Memory B cell (primary cell): ENCODE data around the gene ATPAF1.

Source experiments
- ATAC-seq: fragments of 150-1000 bp; cut with Tn5 transposase; 2 replicates; pipeline ENCODE4 v1.10.0; 2021; ENCODE audit warnings: low read depth, mild to moderate bottlenecking, moderate library complexity
- DNase-seq, 2 donors: peaks; one replicate each; pipeline ENCODE4 v3.0.0; 2022; ENCODE audit warnings: low spot score in 2 of 2
- H3K27ac Mint-ChIP-seq: one replicate; pipeline ENCODE4 v1.8.0; 2022; ENCODE audit warnings: mild to moderate bottlenecking, moderate library complexity, mixed read lengths
- H3K27me3 Mint-ChIP-seq: one replicate; pipeline ENCODE4 v1.8.0; 2022; ENCODE audit warnings: mixed read lengths
- H3K36me3 Mint-ChIP-seq: one replicate; pipeline ENCODE4 v1.8.0; 2022; ENCODE audit warnings: mild to moderate bottlenecking, mixed read lengths
- H3K4me1 Mint-ChIP-seq: one replicate; pipeline ENCODE4 v1.8.0; 2022; ENCODE audit warnings: mixed read lengths
- H3K4me3 Mint-ChIP-seq: one replicate; pipeline ENCODE4 v1.8.0; 2022; ENCODE audit warnings: mild to moderate bottlenecking, moderate library complexity, mixed read lengths
- H3K9me3 Mint-ChIP-seq: one replicate; pipeline ENCODE4 v1.8.0; 2022; ENCODE audit warnings: mixed read lengths

Gene ATPAF1

DNA sequence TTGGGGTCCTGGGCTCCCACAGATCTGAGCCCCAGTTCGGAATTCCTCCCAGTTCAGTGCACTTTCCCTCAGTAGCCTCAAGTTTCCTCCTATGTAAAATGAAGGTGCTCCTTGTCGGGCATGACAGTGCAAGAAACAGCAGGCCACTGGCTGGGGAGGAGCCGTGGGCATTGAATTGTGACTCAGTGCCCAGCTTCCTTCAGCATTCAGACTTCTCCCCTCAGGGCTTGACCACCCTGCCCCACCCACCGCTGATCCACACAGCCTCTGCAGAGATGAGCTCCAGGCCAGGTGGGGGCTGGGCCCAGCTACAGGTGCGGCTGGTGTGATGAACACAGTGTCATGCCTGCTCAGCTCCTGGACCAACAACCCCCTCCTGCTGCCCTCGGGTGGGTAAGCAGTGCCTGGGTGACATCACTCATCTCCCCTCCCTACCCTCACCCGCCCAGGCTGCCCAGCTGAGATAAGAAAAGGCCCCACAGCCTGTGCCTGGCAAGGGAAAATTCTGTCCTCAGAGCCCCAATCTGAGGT, 56.4 kb downstream of the ATPAF1 start:
- peaks cover 28% of the 10 kb centered on the region for H3K36me3 Mint-ChIP-seq
- no peaks in the 10 kb centered on the region for H3K9me3 Mint-ChIP-seq
- H3K4me3 Mint-ChIP-seq, result no peak overlapping the region
- peaks cover 21% of the 10 kb centered on the region for H3K4me1 Mint-ChIP-seq
- DNase-seq (no peak), ATAC-seq (no peak)
- H3K27ac Mint-ChIP-seq, result no peak overlapping the region
- no peaks in the 10 kb centered on the region for H3K27me3 Mint-ChIP-seq

DNA sequence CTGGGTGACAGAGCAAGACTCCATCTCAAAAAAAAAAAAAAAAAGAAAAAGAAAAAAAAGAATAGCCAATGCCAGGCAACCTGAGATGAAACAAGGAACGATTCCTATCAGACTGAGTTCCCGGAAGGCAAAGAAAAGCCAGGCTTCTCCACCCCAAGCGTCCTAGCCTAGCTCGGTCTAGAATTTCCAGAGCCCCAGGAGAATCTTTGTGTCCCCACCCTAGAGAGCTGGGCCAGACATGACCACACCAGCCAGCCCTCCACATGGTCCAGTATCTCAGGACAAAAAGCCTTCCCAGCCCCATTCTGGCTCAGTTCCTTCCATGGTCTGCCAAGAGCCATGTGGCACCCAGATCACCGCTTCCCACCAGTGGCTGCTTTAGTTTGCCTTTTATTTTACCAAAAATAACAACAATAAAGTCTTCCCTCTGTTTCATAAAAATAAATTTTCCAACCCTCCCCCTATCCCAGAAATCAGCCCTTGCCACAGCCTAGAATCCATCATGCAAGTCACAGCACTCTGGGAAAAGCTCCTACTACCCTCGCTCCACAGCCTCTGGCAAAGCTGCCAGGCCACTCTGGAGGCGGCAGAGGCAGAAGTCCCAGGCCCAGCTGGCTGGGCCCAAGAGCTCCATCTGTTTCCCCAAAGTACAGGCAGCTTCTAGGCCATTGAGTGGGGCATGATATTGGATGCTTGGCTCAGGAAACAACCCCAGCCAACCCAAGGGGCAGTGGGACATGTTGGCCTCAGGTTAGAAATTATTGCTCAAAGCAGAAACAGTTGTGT, 60.6 kb downstream of the ATPAF1 start:
- H3K4me1 Mint-ChIP-seq, result peaks cover 13% of the 10 kb centered on the region
- no peak overlapping the region for H3K4me3 Mint-ChIP-seq

DNA sequence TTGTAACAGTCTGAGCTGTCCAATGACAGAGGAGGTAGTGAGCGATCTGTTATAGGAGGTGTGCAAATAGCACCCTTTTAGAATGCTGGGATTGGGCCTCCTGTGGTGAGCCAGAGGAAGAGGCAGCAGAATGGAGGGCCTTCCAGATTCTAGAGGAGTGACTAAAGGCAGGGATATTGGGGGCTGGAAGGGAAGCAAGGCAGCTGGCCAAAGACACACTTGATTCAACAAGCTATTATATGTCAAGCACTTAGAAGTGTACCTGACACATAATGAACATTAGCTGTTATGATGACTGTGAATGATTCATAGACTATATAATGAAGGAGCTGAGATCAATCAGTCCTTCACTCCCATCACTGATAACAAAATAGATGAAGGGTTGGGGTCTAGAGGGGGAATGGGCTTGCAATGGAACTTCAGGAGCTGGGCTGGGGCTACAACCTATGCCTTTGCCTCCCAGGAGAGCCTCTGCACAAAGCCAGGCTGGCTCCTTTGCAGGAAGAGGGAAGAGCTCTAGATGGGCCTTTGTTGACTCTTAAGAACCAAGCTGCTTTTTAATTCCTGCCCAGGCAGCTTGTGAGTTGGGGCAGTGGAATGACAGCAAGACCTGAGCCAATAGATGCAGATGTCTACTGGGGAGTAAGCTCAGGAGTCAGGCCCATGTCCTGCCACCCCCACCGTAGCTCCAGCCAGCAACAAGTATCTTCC, 61.8 kb downstream of the ATPAF1 start:
- Mint-ChIP-seq H3K9me3 (no peaks in the 10 kb centered on the region), H3K4me1 (peaks cover 15% of the 10 kb centered on the region), H3K4me3 (peak overlapping the region; percentile 56), H3K27ac (no peak overlapping the region), H3K27me3 (no peaks in the 10 kb centered on the region), H3K36me3 (peaks cover 23% of the 10 kb centered on the region)
- ATAC-seq, result no peak
- no peak for DNase-seq

More for the DNA sequence above, 60.6 kb downstream of the ATPAF1 start:
- Mint-ChIP-seq H3K27me3 (no peaks in the 10 kb centered on the region), H3K9me3 (no peaks in the 10 kb centered on the region), H3K27ac (no peak overlapping the region), H3K36me3 (peaks cover 25% of the 10 kb centered on the region)
- ATAC-seq (no peak), DNase-seq (no peak)

DNA sequence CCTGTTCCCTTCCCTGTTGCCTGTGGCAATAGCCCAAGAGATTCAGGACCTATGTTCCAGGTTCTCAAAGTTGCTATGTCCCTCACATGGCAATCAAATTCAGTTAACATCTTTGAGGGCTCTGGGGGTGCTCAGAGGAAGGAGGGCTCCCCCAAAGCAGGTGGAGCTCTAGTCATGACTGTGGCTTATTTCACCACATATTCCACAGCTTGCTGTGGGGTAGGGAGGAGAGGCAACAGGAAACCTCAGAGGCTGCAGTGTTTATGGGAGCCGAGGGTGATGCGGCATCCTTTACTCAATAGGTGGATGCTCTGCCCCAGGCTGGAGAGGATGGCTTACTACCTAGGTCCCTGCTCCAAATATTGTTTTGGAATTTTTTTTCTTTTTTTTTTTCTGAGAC, 62.9 kb downstream of the ATPAF1 start:
- H3K4me1 Mint-ChIP-seq, result peaks cover 17% of the 10 kb centered on the region
- H3K27ac Mint-ChIP-seq, result no peak overlapping the region
- peak overlapping the region; percentile 63 for H3K4me3 Mint-ChIP-seq
- H3K27me3 Mint-ChIP-seq, result no peaks in the 10 kb centered on the region
- DNase-seq (no peak), ATAC-seq (no peak)
- no peaks in the 10 kb centered on the region for H3K9me3 Mint-ChIP-seq
- H3K36me3 Mint-ChIP-seq, result peaks cover 20% of the 10 kb centered on the region

DNA sequence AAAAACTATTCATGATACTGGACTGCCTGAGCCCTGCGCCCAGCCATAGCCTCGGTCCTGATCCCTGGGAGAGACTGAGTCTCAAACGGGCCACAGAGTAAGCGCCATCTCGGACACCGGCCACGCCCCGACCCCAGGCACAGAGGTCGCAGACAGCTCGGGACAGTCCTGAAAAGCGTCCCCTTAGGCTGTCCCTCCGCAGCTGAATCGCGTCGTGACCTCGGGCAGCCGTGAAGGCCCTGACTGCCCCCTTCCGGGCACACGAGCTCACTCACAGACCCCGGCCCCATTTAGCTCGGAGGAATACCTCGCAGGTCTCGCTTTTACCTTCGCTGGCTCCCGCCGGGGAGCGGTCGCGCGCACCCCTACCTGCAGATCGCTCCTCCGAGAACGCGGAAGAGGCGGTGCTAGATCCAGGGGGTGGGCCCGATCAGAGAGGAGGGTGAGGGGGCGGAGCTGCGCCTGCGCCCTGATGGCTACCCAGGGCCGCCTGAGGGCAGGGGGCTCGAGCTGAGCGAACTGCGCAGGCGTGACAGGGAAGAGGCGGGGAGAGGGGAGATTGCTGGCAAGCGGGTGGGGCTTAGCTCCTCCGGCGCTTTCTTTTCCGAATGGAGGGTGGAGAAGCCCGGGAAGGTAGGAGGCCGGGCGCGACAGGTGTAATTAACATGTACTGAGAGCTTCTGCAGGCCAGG, 64.2 kb downstream of the ATPAF1 start, which contains the start of gene MKNK1:
Gene MKNK1 (minus strand): TSS at position 411 of the 692 bp plus-strand sequence. CDS start 20,941 bp downstream, outside the sequence.
- Mint-ChIP-seq H3K9me3 (no peaks in the 10 kb centered on the region), H3K27ac (peak within 1 kb of the TSS; percentile 76), H3K27me3 (no peaks in the 10 kb centered on the region), H3K36me3 (peaks cover 9% of the 10 kb centered on the region), H3K4me3 (peak within 1 kb of the TSS; percentile 89), H3K4me1 (peaks cover 21% of the 10 kb centered on the region)
- DNase-seq (peak; percentile 92 to 95), ATAC-seq (peak; percentile 98)

DNA sequence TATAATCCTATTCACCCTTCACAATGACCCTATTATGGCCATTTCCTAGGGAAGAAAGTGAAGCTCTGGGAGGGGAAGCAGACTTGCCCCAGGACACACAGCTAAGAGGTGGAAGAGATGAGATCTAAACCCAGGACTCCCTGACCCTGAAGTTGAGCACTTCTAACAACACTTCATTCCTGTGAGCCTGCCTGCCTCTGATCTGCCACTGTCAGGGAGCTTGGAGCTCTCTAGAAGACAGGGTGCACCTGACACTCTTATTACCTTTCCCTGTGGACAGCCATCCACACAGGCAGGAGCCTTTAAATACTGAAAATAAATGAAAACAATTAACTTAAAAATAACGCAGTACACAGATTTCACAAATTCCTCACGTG, 64.7 kb downstream of the ATPAF1 start:
- Mint-ChIP-seq H3K27me3 (no peaks in the 10 kb centered on the region), H3K4me1 (peaks cover 21% of the 10 kb centered on the region)

DNA sequence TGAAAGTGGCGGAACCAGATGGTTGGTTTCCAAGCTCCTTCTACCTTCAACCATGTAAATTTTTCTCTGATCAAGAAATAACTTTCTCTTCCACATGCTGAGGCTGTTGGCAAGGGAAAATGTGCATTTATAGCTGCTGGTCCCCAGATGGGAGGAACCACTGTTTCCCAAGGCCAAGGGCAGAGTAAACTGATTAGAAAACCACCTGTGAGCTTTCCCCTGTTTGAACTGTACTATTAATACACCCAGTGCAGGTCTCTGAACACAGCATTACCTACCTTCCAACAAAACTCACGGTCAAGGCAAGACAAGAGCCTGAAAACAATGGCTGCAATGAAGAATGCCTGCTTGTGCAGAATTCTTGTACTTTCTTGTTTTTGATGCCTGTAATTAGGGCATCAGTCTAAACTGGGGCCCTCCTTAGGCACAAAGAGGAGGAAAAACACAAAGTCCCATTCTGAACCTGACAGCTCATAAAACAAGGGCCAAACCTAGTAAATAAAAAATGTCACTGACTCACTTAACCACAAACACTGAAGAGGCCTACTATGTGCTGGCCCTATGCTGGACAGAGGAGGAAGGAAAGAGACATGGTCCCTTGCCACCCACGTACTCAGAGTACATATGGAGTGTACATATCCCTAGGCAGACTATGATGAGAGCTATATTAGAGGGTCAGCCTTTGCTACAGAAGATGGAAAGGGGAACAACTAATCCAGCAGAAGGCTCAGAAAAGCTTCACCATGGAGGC, 66.7 kb downstream of the ATPAF1 start:
- H3K36me3 Mint-ChIP-seq, result peaks cover 3% of the 10 kb centered on the region
- no peak overlapping the region for H3K27ac Mint-ChIP-seq
- peaks cover 21% of the 10 kb centered on the region for H3K4me1 Mint-ChIP-seq
- H3K27me3 Mint-ChIP-seq, result no peaks in the 10 kb centered on the region
- DNase-seq (no peak), ATAC-seq (no peak)
- no peaks in the 10 kb centered on the region for H3K9me3 Mint-ChIP-seq
- H3K4me3 Mint-ChIP-seq, result peak overlapping the region; percentile 27

More for the DNA sequence above, 64.7 kb downstream of the ATPAF1 start:
- ATAC-seq (no peak), DNase-seq (no peak)
- no peaks in the 10 kb centered on the region for H3K9me3 Mint-ChIP-seq
- peaks cover 5% of the 10 kb centered on the region for H3K36me3 Mint-ChIP-seq
- peak overlapping the region; percentile 76 for H3K27ac Mint-ChIP-seq
- H3K4me3 Mint-ChIP-seq, result peak overlapping the region; percentile 89

DNA sequence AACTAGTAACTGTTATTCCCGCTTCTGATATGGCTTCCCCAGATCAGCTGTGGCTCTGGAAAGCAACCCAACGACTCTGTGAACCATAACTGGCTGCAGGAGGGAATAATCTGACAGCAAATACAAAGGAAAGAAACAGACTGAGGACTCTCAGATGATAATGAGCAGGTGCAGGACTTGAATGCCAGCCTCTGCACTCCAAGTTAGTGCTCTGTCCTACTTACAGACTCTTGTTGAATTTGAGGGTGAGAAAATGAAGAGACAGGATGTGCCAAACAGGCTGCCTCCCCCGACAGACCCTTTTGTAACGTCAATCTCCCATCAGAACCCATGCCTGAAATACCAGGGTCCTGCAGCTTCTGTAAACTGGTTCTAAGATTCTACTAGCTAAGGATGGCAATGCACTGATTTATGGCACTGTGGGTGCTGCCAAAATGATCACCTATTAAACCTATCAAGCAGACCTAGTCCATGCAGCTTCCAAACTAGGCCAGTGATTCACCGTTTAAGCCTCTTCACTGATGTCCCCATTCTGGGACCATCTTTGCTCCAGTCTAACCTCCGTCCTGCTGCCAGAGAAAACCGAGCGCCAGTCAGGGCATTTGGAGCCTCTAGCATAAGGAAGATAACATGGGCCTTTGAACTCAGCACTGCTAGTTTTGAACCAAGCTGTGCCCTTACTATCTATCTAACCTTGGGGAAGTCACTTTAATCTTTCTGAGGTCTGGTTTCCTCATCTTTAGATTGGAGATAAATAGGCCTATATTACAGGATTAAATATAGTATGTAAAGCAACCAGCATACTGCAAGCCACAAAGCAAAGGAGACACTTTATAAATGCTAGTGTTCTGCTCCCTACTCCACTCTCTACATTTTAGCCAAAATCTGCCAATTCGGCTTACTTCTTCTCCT, 68.8 kb downstream of the ATPAF1 start:
- peaks cover 3% of the 10 kb centered on the region for H3K36me3 Mint-ChIP-seq
- no peak overlapping the region for H3K4me3 Mint-ChIP-seq
- ATAC-seq, result no peak
- DNase-seq, result no peak
- no peaks in the 10 kb centered on the region for H3K27me3 Mint-ChIP-seq
- no peaks in the 10 kb centered on the region for H3K9me3 Mint-ChIP-seq
- peaks cover 31% of the 10 kb centered on the region for H3K4me1 Mint-ChIP-seq
- no peak overlapping the region for H3K27ac Mint-ChIP-seq

DNA sequence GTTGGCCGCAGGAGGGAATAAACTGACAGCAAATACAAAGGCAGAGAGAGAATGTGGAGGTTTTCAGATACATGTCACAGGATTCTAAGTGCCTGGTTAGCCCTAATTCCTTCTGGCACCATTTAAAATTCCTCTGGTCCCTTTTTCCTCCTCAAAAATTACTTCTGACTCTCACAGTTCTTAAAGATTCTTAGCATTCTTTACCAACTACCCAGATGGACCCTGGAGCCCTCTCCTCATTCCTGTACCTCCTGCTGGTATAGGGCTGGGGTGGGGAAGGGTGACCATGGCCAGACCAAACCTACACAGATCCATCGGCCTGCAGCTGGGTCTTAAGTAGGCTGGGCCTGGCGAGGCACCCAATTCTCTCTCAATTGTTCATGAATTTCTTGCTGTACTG, 71.3 kb downstream of the ATPAF1 start:
- Mint-ChIP-seq H3K4me3 (no peak overlapping the region), H3K4me1 (peaks cover 25% of the 10 kb centered on the region), H3K9me3 (no peaks in the 10 kb centered on the region), H3K27ac (no peak overlapping the region), H3K27me3 (no peaks in the 10 kb centered on the region), H3K36me3 (peaks cover 18% of the 10 kb centered on the region)
- DNase-seq (no peak), ATAC-seq (no peak)

DNA sequence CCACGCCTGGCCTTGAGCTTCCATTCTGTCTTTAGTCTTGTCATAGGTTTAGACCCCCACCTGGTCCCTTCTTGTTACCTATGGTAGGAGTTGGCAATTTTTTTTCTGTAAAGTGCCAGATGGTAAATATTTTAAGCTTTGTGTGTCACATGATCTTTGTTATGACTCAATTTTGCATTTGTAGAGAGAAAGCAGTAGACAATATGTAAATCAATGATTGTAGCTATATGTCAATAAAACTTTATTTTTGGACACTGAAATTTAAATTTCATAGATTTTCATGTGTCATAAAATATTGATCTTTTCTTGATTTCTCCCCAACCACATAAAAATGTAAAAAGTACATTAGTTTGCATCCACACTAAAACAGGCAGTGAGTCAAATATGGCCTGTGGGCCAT, 72.1 kb downstream of the ATPAF1 start:
- H3K36me3 Mint-ChIP-seq, result peaks cover 22% of the 10 kb centered on the region
- H3K27ac Mint-ChIP-seq, result no peak overlapping the region
- H3K4me1 Mint-ChIP-seq, result peaks cover 19% of the 10 kb centered on the region
- DNase-seq, result no peak
- ATAC-seq, result no peak
- H3K4me3 Mint-ChIP-seq, result no peak overlapping the region
- no peaks in the 10 kb centered on the region for H3K27me3 Mint-ChIP-seq
- H3K9me3 Mint-ChIP-seq, result no peaks in the 10 kb centered on the region

DNA sequence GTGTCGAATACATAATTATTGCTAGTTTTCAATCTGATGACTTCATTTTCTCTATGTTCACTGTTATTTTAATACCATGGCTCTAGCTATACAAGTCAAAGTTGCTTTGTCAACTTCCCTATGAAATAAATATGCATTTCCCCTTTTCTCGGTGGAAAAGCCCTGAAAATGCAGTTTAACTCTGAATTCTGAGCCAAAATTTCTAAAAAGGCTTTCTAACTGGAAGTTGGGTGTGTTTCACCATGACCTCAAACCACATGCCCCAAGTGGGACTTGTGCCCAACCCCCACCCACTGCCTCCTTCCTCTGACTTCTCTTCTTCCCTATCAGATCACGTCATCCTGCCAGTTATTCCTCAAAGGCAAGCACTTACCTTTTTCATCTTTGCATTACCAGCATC, 73.0 kb downstream of the ATPAF1 start:
- no peaks in the 10 kb centered on the region for H3K27me3 Mint-ChIP-seq
- H3K4me3 Mint-ChIP-seq, result no peak overlapping the region
- H3K36me3 Mint-ChIP-seq, result peaks cover 29% of the 10 kb centered on the region
- DNase-seq (no peak), ATAC-seq (no peak)
- no peaks in the 10 kb centered on the region for H3K9me3 Mint-ChIP-seq
- peaks cover 16% of the 10 kb centered on the region for H3K4me1 Mint-ChIP-seq
- peak overlapping the region; percentile 8 for H3K27ac Mint-ChIP-seq

DNA sequence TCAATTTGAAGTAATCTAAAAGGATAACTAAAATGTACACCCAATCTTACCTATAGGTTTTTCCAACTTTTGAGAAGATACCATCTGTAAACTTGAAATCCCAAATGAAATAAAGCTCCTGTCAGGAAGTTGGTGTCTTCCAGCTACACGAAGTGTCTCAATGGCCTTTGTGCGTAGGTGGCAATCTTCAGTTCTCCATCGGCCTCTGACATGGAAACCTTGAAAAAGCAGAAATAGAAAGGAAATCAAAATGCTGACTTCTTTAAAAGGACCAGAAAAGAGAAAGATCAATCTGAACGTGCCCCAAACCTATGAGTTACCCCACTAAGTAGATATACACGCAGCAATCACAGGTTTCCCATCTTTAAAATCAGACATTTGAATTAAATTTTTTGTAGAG, 74.1 kb downstream of the ATPAF1 start:
- Mint-ChIP-seq H3K9me3 (peaks cover 3% of the 10 kb centered on the region), H3K4me3 (no peak overlapping the region), H3K36me3 (peaks cover 39% of the 10 kb centered on the region), H3K27me3 (no peaks in the 10 kb centered on the region), H3K4me1 (peaks cover 12% of the 10 kb centered on the region), H3K27ac (no peak overlapping the region)
- DNase-seq (no peak), ATAC-seq (no peak)

DNA sequence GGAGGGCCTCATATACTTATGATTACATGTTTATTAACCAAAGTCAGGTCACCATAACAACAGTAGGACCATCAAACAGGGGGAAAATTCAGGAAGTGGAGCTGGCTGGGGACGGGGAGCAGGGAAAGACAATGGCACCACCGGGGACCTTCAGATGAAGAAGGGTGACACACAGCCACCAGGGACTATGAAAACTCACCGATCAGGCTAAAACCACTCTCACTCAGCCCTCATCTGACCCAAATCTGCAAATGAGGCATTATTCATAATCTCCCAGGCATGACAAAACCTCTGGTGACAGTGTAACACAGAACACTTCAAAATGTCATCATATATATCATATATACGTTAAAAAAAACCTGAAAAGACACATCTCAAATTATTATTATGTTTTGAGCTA, 75.3 kb downstream of the ATPAF1 start:
- DNase-seq (no peak), ATAC-seq (no peak)
- no peak overlapping the region for H3K27ac Mint-ChIP-seq
- peaks cover 12% of the 10 kb centered on the region for H3K4me1 Mint-ChIP-seq
- no peak overlapping the region for H3K4me3 Mint-ChIP-seq
- peaks cover 3% of the 10 kb centered on the region for H3K9me3 Mint-ChIP-seq
- no peaks in the 10 kb centered on the region for H3K27me3 Mint-ChIP-seq
- H3K36me3 Mint-ChIP-seq, result peaks cover 42% of the 10 kb centered on the region
